Neural progenitor cell (in vitro differentiated cells): ENCODE measurements around the gene ADAMTSL5. TPM values are rescaled to one million over a fixed set of nuclear protein-coding genes. Genes with fewer than 3 reads are reported as not detected.
A peak's percentile ranks its signal among the peaks of the same experiment; 100 is the strongest.

Experiments used
- DNase-seq: peaks from one replicate; pipeline ENCODE4 v3.0.0-alpha.2; 2016; ENCODE audit warnings: low spot score
- H2AFZ ChIP-seq: fragments of 200-600 bp; sonication (generic); replicated peaks from 2 replicates; pipeline ENCODE4 v1.6.1; 2016; ENCODE audit warnings: antibody characterized with exemption
- H3F3A ChIP-seq: fragments of 200-600 bp; sonication (generic); 2 replicates; pipeline ENCODE4 v1.6.1; 2016; ENCODE audit warnings: antibody characterized with exemption, low read depth
- H3K27ac ChIP-seq: fragments of 200-600 bp; sonication (generic); 2 replicates; pipeline ENCODE4 v1.5.1; 2016; ENCODE audit warnings: mild to moderate bottlenecking
- H3K27me3 ChIP-seq: fragments of 200-600 bp; sonication (generic); 2 replicates; pipeline ENCODE4 v1.6.1; 2016; ENCODE audit warnings: mild to moderate bottlenecking, moderate library complexity
- H3K36me3 ChIP-seq: fragments of 200-600 bp; sonication (generic); 2 replicates; pipeline ENCODE4 v1.5.1; 2016
- H3K4me1 ChIP-seq: fragments of 200-600 bp; sonication (generic); 2 replicates; pipeline ENCODE4 v1.6.1; 2016; ENCODE audit warnings: mixed run types
- H3K4me2 ChIP-seq: fragments of 200-600 bp; sonication (generic); 2 replicates; pipeline ENCODE4 v1.6.1; 2016
- H3K4me3 ChIP-seq: fragments of 200-600 bp; sonication (generic); 2 replicates; pipeline ENCODE4 v1.5.1; 2016
- H3K79me2 ChIP-seq: fragments of 200-600 bp; sonication (generic); 2 replicates; pipeline ENCODE4 v1.6.1; 2016; ENCODE audit warnings: low read depth
- H3K9ac ChIP-seq: fragments of 200-600 bp; sonication (generic); 2 replicates; pipeline ENCODE4 v1.6.1; 2016
- H3K9me3 ChIP-seq: fragments of 200-600 bp; sonication (generic); 2 replicates; pipeline ENCODE4 v1.5.1; 2016; ENCODE audit warnings: low read depth
- H4K20me1 ChIP-seq: fragments of 200-600 bp; sonication (generic); 2 replicates; pipeline ENCODE4 v1.6.1; 2016; ENCODE audit warnings: low read depth
- H3K27ac Mint-ChIP-seq: 3 replicates; pipeline ENCODE4 v1.8.0; 2021; ENCODE audit warnings: mixed read lengths
- H3K27me3 Mint-ChIP-seq: 2 replicates; pipeline ENCODE4 v1.8.0; 2022; ENCODE audit warnings: low read depth, mild to moderate bottlenecking, inconsistent platforms, moderate library complexity, mixed read lengths; ENCODE audit not compliant: insufficient read depth
- H3K36me3 Mint-ChIP-seq: 3 replicates; pipeline ENCODE4 v1.8.0; 2021; ENCODE audit warnings: mixed read lengths
- H3K4me1 Mint-ChIP-seq: 3 replicates; pipeline ENCODE4 v1.8.0; 2021; ENCODE audit warnings: mixed read lengths
- H3K4me3 Mint-ChIP-seq: 3 replicates; pipeline ENCODE4 v1.8.0; 2021; ENCODE audit warnings: mild to moderate bottlenecking, moderate library complexity, mixed read lengths
- H3K9me3 Mint-ChIP-seq: 3 replicates; pipeline ENCODE4 v1.8.0; 2020; ENCODE audit warnings: mixed read lengths
- CTCF ChIP-seq: fragments of 200-600 bp; sonication (generic); IDR thresholded peaks from 2 replicates; pipeline ENCODE4 v1.5.1; 2017; ENCODE audit warnings: antibody characterized with exemption, mild to moderate bottlenecking
- EZH2 ChIP-seq: fragments of 200-600 bp; sonication (generic); IDR thresholded peaks from 2 replicates; pipeline ENCODE4 v1.6.1; 2017; ENCODE audit warnings: antibody characterized with exemption, mild to moderate bottlenecking, moderate library complexity
- EZH2phosphoT487 ChIP-seq: fragments of 200-600 bp; sonication (generic); IDR thresholded peaks from 2 replicates; pipeline ENCODE4 v1.6.1; 2017; ENCODE audit warnings: antibody characterized with exemption
- total RNA-seq: library from RNA; depleted of rRNA; stranded (reverse); fragments of >200 nt; gene quantifications from 2 replicates; pipeline ENCODE4 v1.2.3, GENCODE V29; 2015; ENCODE audit warnings: low replicate concordance

Gene ADAMTSL5
- total RNA-seq, 1 donor from 2014 or later = 0.13 TPM

- Histone ChIP-seq H3K27me3 (peaks cover 88% of the 10 kb centered on the region), H3K27ac (no peak overlapping the region), H3K36me3 (no peaks in the 10 kb centered on the region), H2AFZ (no peak overlapping the region), H3K9me3 (no peaks in the 10 kb centered on the region), H3K4me2 (peak overlapping the region; percentile 76), H3K4me1 (peaks cover 43% of the 10 kb centered on the region), H4K20me1 (peaks cover 95% of the 10 kb centered on the region), H3K9ac (no peak overlapping the region), H3K79me2 (no peaks in the 10 kb centered on the region), H3F3A (peaks cover 50% of the 10 kb centered on the region), H3K4me3 (peak overlapping the region; percentile 45)
- peaks cover 2% of the 10 kb centered on the region for H3K36me3 Mint-ChIP-seq
- peaks cover 4% of the 10 kb centered on the region for H3K4me1 Mint-ChIP-seq
- peaks cover 24% of the 10 kb centered on the region for H3K27me3 Mint-ChIP-seq
- H3K27ac Mint-ChIP-seq = no peak overlapping the region
- peak; percentile 92 for DNase-seq
- peak overlapping the region; percentile 57 for H3K4me3 Mint-ChIP-seq
- peak; percentile 89 for TF ChIP-seq EZH2
- TF ChIP-seq EZH2phosphoT487 = peak; percentile 82
- no peak for TF ChIP-seq CTCF
- no peaks in the 10 kb centered on the region for H3K9me3 Mint-ChIP-seq
These were observed 42.4 kb downstream of the ADAMTSL5 start for GRCh38 chr19:1470305-1471009.

GRCh38 chr19:1470055-1470304, 42.8 kb downstream of the ADAMTSL5 start:
- Mint-ChIP-seq H3K9me3 (no peaks in the 10 kb centered on the region), H3K27me3 (peaks cover 24% of the 10 kb centered on the region), H3K4me1 (peaks cover 4% of the 10 kb centered on the region), H3K27ac (no peak overlapping the region), H3K4me3 (peak overlapping the region; percentile 57), H3K36me3 (peaks cover 2% of the 10 kb centered on the region)
- no peaks in the 10 kb centered on the region for H3K36me3 ChIP-seq
- peak overlapping the region; percentile 76 for H3K4me2 ChIP-seq
- no peak overlapping the region for H3K9ac ChIP-seq
- peaks cover 43% of the 10 kb centered on the region for H3K4me1 ChIP-seq
- H3K27ac ChIP-seq = no peak overlapping the region
- no peaks in the 10 kb centered on the region for H3K79me2 ChIP-seq
- no peak for DNase-seq
- TF ChIP-seq CTCF = no peak
- H3K27me3 ChIP-seq = peaks cover 93% of the 10 kb centered on the region
- H4K20me1 ChIP-seq = peaks cover 95% of the 10 kb centered on the region
- no peaks in the 10 kb centered on the region for H3K9me3 ChIP-seq
- peak overlapping the region; percentile 45 for H3K4me3 ChIP-seq
- peaks cover 50% of the 10 kb centered on the region for H3F3A ChIP-seq
- H2AFZ ChIP-seq = no peak overlapping the region

GRCh38 chr19:1469255-1470054, 43.4 kb downstream of the ADAMTSL5 start:
- H3K4me3 Mint-ChIP-seq = no peak overlapping the region
- Histone ChIP-seq H3K27ac (no peak overlapping the region), H3K9me3 (no peaks in the 10 kb centered on the region), H3K36me3 (no peaks in the 10 kb centered on the region), H3F3A (peaks cover 50% of the 10 kb centered on the region), H3K4me3 (peak overlapping the region; percentile 45), H3K4me2 (peak overlapping the region; percentile 76), H4K20me1 (peaks cover 95% of the 10 kb centered on the region), H3K4me1 (peaks cover 43% of the 10 kb centered on the region), H3K27me3 (peaks cover 98% of the 10 kb centered on the region), H3K9ac (no peak overlapping the region), H3K79me2 (no peaks in the 10 kb centered on the region), H2AFZ (no peak overlapping the region)
- H3K9me3 Mint-ChIP-seq = no peaks in the 10 kb centered on the region
- H3K4me1 Mint-ChIP-seq = peaks cover 4% of the 10 kb centered on the region
- peaks cover 2% of the 10 kb centered on the region for H3K36me3 Mint-ChIP-seq
- peaks cover 27% of the 10 kb centered on the region for H3K27me3 Mint-ChIP-seq
- peak; percentile 73 for DNase-seq
- no peak for TF ChIP-seq EZH2
- TF ChIP-seq CTCF = no peak
- no peak for TF ChIP-seq EZH2phosphoT487
- no peak overlapping the region for H3K27ac Mint-ChIP-seq
